Transverse colon (tissue), 4 donors: ENCODE measurements around the gene MRPL1. TPM values are rescaled to one million over a fixed set of nuclear protein-coding genes. Genes with fewer than 3 reads are reported as not detected.

ENCODE experiments used
- DNase-seq: peaks from one replicate; pipeline ENCODE4 v3.0.0-alpha.2; 2019
- H3K27ac ChIP-seq, 4 donors: fragments of 200-600 bp; sonication (generic); 2 replicates each; pipeline ENCODE4 v1.5.1; 2016 to 2018; ENCODE audit warnings: inconsistent platforms in 4 of 4
- H3K27me3 ChIP-seq: fragments of 200-600 bp; sonication (generic); 2 replicates; pipeline ENCODE4 v1.5.1; 2017; ENCODE audit warnings: inconsistent platforms
- H3K36me3 ChIP-seq, 4 donors: fragments of 200-600 bp; sonication (generic); 2 replicates each; pipeline ENCODE4 v1.5.1; 2017 to 2019; ENCODE audit warnings: inconsistent platforms in 4 of 4
- H3K4me1 ChIP-seq, 4 donors: fragments of 200-600 bp; sonication (generic); 2 replicates each; pipeline ENCODE4 v1.5.1; 2017 to 2020; ENCODE audit warnings: inconsistent platforms in 4 of 4
- H3K4me3 ChIP-seq, 4 donors: fragments of 200-600 bp; sonication (generic); 1 replicate in 1 of 4; 2 replicates in 3 of 4; pipeline versions ENCODE4 v1.5.1 to v1.6.1; 2017 to 2019; ENCODE audit warnings: inconsistent platforms in 4 of 4
- H3K9me3 ChIP-seq, 2 donors: fragments of 200-600 bp; sonication (generic); 2 replicates each; pipeline ENCODE4 v1.5.1; 2017 to 2019; ENCODE audit warnings: inconsistent platforms in 2 of 2
- CTCF ChIP-seq, 5 experiments: fragments of 200-600 bp in 3 of 5; fragments of 450-650 bp in 2 of 5; sonication (generic) in 3 of 5; IDR thresholded peaks; 1 replicate in 2 of 5; 2 replicates in 3 of 5; pipeline ENCODE4 v1.5.1; 2016 to 2017; ENCODE audit warnings: antibody characterized with exemption in 5 of 5, inconsistent platforms in 3 of 5, mild to moderate bottlenecking in 2 of 5, moderate library complexity in 1 of 5
- EP300 ChIP-seq: sonication (generic); formaldehyde crosslinking; IDR thresholded peaks from one replicate; pipeline ENCODE4 v1.6.1; 2017; ENCODE audit warnings: antibody characterized with exemption, low read depth
- POLR2A ChIP-seq: fragments of 450-650 bp; IDR thresholded peaks from one replicate; pipeline ENCODE4 v1.6.1; 2016; ENCODE audit warnings: antibody characterized with exemption, mild to moderate bottlenecking, moderate library complexity
- POLR2AphosphoS5 ChIP-seq, 3 donors: sonication (generic); formaldehyde crosslinking; IDR thresholded peaks; one replicate each; pipeline ENCODE4 v1.6.1; 2016; ENCODE audit warnings: antibody characterized with exemption in 3 of 3
- WGBS, 2 donors: methylation state at CpG; one replicate each; pipeline ENCODE4 v1.1.5; 2018; ENCODE audit warnings: low coverage in 1 of 2; 5-methylcytosine and 5-hydroxymethylcytosine counted together
- in situ Hi-C, 4 donors: fragments of 200-750 bp; cut with MboI; loops; one replicate each; pipeline versions ENCODE4 v1.15.0 to v1.15.1; 2017; ENCODE audit warnings: low sequenced_read_pairs in 3 of 4, low pct_ligation_motif_present in 1 of 4, low pct_unique_long_range_greater_than_20kb in 1 of 4
- intact Hi-C: fragments of 100-400 bp; cut with DNase I; formaldehyde crosslinking; loops from one replicate; pipeline ENCODE4 v1.15.1; 2023; ENCODE audit warnings: low total_unique reads
- total RNA-seq, 4 donors: library from RNA; depleted of rRNA; stranded (reverse); fragments of >200 nt; gene quantifications; one replicate each; pipeline ENCODE4 v1.1.0, GENCODE V29; 2016

MRPL1 gene
- total RNA-seq, 4 donors from 2014 or later: 3.7 to 31.8 (median 19.6) TPM

DNA sequence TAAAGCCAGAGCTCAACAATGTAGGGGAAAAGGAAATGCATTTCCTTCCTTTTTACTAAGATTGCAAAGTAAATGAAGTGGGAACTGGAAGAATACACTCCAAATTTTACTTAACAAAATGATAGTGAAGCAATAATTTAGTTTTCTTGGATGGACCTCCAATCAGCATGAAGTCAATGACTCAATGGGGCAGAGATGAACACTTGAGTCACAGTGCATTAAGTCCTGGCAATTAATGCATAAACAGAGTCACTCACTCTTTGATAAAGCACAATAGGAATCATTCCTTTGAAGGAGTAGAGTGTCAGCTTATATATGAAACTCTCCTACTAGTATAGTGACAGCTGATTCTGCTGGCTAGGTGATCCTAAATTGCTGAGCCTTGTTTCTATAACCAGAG lies 127.8 kb downstream of the MRPL1 start:
- TF ChIP-seq CTCF (IDR thresholded peaks at IDR 0.05) (no peak), POLR2A (no peak), POLR2AphosphoS5 (IDR thresholded peaks at IDR 0.05) (no peak), EP300 (no peak)
- Histone ChIP-seq H3K27ac (no peak overlapping the region), H3K4me3 (no peak overlapping the region), H3K4me1 (no peaks in the 10 kb centered on the region), H3K36me3 (no peaks in the 10 kb centered on the region), H3K27me3 (no peaks in the 10 kb centered on the region), H3K9me3 (no peaks in the 10 kb centered on the region)
- DNase-seq: no peak
- in situ Hi-C loops (no loop called here), intact Hi-C loops (loop anchor here (5.0 kb wide), 1 partner anchor 803 kb away; no protein-coding TSS in a partner anchor)

- Histone ChIP-seq H3K27me3 (no peaks in the 10 kb centered on the region), H3K27ac (no peak overlapping the region), H3K4me3 (no peak overlapping the region), H3K36me3 (no peaks in the 10 kb centered on the region), H3K9me3 (no peaks in the 10 kb centered on the region), H3K4me1 (no peaks in the 10 kb centered on the region)
- DNase-seq: no peak
- 68 to 77% methylated on average over 2 of the region's 2 CpGs for WGBS, 2 donors
- intact Hi-C loops: loop anchor here (5.0 kb wide), 1 partner anchor 804 kb away; no protein-coding TSS in a partner anchor
- TF ChIP-seq CTCF (IDR thresholded peaks at IDR 0.05) (no peak), EP300 (no peak)
- in situ Hi-C loops: no loop called here
Observed at GRCh38 chr4:77990904-77991358, 128.3 kb downstream of the MRPL1 start.

DNA sequence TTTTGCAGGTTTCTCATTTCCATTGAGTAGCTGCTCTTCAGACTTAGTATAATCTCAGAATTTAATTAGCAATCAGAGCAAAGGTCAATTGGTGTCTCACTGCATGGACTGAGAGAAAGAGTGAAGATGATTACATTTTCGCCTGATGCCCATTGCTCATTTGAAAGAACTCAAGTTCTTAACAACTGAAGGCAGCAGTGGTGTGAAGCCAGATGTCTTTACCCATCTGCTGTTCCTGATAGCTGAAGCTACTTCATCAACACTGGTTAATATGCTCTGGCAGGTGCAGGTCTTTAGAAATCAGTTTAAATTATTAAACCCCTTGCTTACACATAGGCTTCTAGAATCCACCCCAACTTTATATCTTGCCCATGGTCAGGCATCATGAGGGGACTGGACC lies 130.0 kb downstream of the MRPL1 start:
- intact Hi-C loops: loop anchor here (5.0 kb wide), 1 partner anchor 805 kb away; no protein-coding TSS in a partner anchor
- DNase-seq: no peak
- no peak overlapping the region for H3K4me3 ChIP-seq
- no peak overlapping the region for H3K27ac ChIP-seq
- H3K4me1 ChIP-seq: no peaks in the 10 kb centered on the region
- H3K27me3 ChIP-seq: no peaks in the 10 kb centered on the region
- H3K9me3 ChIP-seq: no peaks in the 10 kb centered on the region
- no peaks in the 10 kb centered on the region for H3K36me3 ChIP-seq
- no peak for TF ChIP-seq CTCF (IDR thresholded peaks at IDR 0.05)
- TF ChIP-seq EP300: no peak
- no peak for TF ChIP-seq POLR2AphosphoS5 (IDR thresholded peaks at IDR 0.05)
- TF ChIP-seq POLR2A: no peak
- 76 to 90% methylated on average over 1 of the region's 1 CpG for WGBS, 2 donors
- in situ Hi-C loops: no loop called here

DNA sequence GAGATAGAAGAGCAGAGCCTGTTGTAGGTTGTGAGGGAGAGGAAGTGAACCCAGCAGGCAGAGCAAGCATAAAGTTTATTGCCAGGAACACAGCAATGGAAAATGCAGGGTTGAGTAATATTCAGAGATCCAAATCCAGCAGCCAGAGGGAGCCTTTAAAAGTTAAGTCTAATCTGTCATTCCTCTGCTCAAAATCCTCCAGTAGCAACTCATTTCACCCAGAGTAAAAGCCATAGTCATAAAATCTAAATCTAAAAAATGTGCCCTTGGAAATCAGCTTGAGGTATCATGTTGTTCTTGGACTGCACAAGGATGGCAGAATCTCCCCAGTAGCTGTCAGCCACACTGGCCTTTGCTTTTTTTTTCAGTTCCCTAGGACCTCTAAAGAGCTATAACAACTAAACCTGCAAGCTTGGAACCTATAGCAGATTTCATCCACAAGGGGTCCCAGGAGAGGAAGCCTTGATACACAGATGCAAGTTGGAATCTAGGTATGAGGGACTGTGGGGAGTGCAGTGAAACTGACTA lies 131.6 kb downstream of the MRPL1 start:
- intact Hi-C loops (loop anchor here (5.0 kb wide), 1 partner anchor 807 kb away; no protein-coding TSS in a partner anchor), in situ Hi-C loops (no loop called here)
- Histone ChIP-seq H3K27me3 (no peaks in the 10 kb centered on the region), H3K27ac (no peak overlapping the region), H3K9me3 (no peaks in the 10 kb centered on the region), H3K4me3 (no peak overlapping the region), H3K4me1 (no peaks in the 10 kb centered on the region), H3K36me3 (no peaks in the 10 kb centered on the region)
- TF ChIP-seq CTCF (IDR thresholded peaks at IDR 0.05) (peak in 4 of 5 experiments; percentile 24 to 45 (median 36)), EP300 (no peak)
- DNase-seq: no peak
